ENCODE measurements around the gene CKB. TPM values are rescaled to one million over a fixed set of nuclear protein-coding genes. Genes with fewer than 3 reads are reported as not detected.
A peak's percentile ranks its signal among the peaks of the same experiment; 100 is the strongest.

Gene CKB
- polyA plus RNA-seq, 3 donors, result 109 to 574 (median 196) TPM

- 58 to 71% (median 68%) methylated on average over 27 to 33 of the region's 33 CpGs for WGBS, 3 donors
- H3K27ac ChIP-seq (ENCODE audit: low read depth, low read length), result peak overlapping the region; percentile 9
Measured at GRCh38 chr14:103541709-103542604, 19.3 kb upstream of the CKB start.

GRCh38 chr14:103540821-103541708, 18.4 kb upstream of the CKB start:
- H3K27ac ChIP-seq (ENCODE audit: low read depth, low read length), result no peak overlapping the region
- WGBS, 3 donors, result 60 to 77% (median 62%) methylated on average over 16 to 17 of the region's 17 CpGs

GRCh38 chr14:103539056-103539825, 16.6 kb upstream of the CKB start:
- H3K27ac ChIP-seq (ENCODE audit: low read depth, low read length), result no peak overlapping the region
- WGBS, 3 donors, result 65 to 71% (median 68%) methylated on average over 27 to 28 of the region's 28 CpGs

- WGBS, 3 donors, result 34 to 53% (median 53%) methylated on average over 29 to 30 of the region's 30 CpGs
- H3K27ac ChIP-seq (ENCODE audit: low read depth, low read length), result no peak overlapping the region
Measured at GRCh38 chr14:103538291-103539055, 15.8 kb upstream of the CKB start.

- no peak overlapping the region for H3K27ac ChIP-seq (ENCODE audit: low read depth, low read length)
Measured at GRCh38 chr14:103537175-103537990, 14.8 kb upstream of the CKB start.

GRCh38 chr14:103536693-103537092, 14.1 kb upstream of the CKB start:
- no peak overlapping the region for H3K27ac ChIP-seq (ENCODE audit: low read depth, low read length)
- WGBS, 3 donors, result 75 to 80% (median 78%) methylated on average over 9 of the region's 9 CpGs

More at GRCh38 chr14:103537175-103537990, 14.8 kb upstream of the CKB start:
- WGBS, 3 donors, result 74 to 82% (median 78%) methylated on average over 16 to 18 of the region's 18 CpGs

GRCh38 chr14:103535891-103536565, 13.4 kb upstream of the CKB start:
- WGBS, 3 donors, result 79 to 85% (median 82%) methylated on average over 11 of the region's 11 CpGs
- H3K27ac ChIP-seq (ENCODE audit: low read depth, low read length), result no peak overlapping the region

- 71 to 91% (median 79%) methylated on average over 21 of the region's 21 CpGs for whole genome bisulfite sequencing, 3 donors
- H3K27ac ChIP-seq (ENCODE audit: low read depth, low read length), result no peak overlapping the region
Measured at GRCh38 chr14:103535081-103535890, 12.7 kb upstream of the CKB start.

- no peak overlapping the region for H3K27ac ChIP-seq (ENCODE audit: low read depth, low read length)
- 85 to 88% (median 85%) methylated on average over 21 to 22 of the region's 22 CpGs for WGBS, 3 donors
Measured at GRCh38 chr14:103534576-103535061, 12.0 kb upstream of the CKB start.

GRCh38 chr14:103533999-103534575, 11.5 kb upstream of the CKB start:
- WGBS, 3 donors, result 82 to 91% (median 85%) methylated on average over 22 to 25 of the region's 25 CpGs
- no peak overlapping the region for H3K27ac ChIP-seq (ENCODE audit: low read depth, low read length)

- no peak overlapping the region for H3K27ac ChIP-seq (ENCODE audit: low read depth, low read length)
- WGBS, 3 donors, result 80 to 82% (median 81%) methylated on average over 23 of the region's 23 CpGs
Measured at GRCh38 chr14:103533137-103533998, 10.7 kb upstream of the CKB start.

- 86 to 89% (median 88%) methylated on average over 32 of the region's 32 CpGs for WGBS, 3 donors
- H3K27ac ChIP-seq (ENCODE audit: low read depth, low read length), result no peak overlapping the region
Measured at GRCh38 chr14:103532216-103533136, 9.8 kb upstream of the CKB start.

GRCh38 chr14:103531421-103532215, 9.0 kb upstream of the CKB start:
- H3K27ac ChIP-seq (ENCODE audit: low read depth, low read length), result no peak overlapping the region
- 87 to 91% (median 88%) methylated on average over 13 to 15 of the region's 15 CpGs for WGBS, 3 donors
